ENCODE measurements around the gene TSPAN2.

TSPAN2 gene

DNA sequence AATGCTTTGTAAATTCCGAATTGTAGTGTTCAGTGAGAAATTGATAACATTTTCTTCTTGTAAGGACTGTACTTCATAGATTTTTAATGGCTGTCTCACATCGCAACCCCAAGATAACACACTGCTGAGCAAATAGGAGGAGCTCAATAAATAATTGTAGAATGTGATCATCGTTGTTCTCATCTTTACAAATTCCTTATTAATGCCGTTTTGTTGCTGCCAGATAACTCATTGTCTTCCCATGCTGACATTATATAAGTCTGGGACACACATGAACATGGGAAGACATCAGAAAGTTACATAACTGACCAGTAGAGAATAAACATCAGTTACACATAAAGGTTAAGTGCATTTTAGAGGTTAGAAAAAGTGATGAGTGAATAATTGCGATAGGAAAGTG, 46.4 kb upstream of the TSPAN2 start:
- H3K4me1 ChIP-seq (ENCODE audit: insufficient read depth, low read length, poor library complexity, severe bottlenecking), result peaks cover 5% of the 10 kb centered on the region
- no peaks in the 10 kb centered on the region for H3K79me2 ChIP-seq (ENCODE audit: insufficient read depth, low read length)
- H2AFZ ChIP-seq (ENCODE audit: low read length), result no peak overlapping the region
- H4K20me1 ChIP-seq (ENCODE audit: insufficient read depth, low read length, poor library complexity, severe bottlenecking), result no peaks in the 10 kb centered on the region
- H3K9me2 ChIP-seq (replicated peaks; ENCODE audit: low read depth, low read length), result no peaks in the 10 kb centered on the region
- no peaks in the 10 kb centered on the region for H3K36me3 ChIP-seq (ENCODE audit: insufficient read depth, low read length)
- no peak for TF ChIP-seq EZH2phosphoT487 (IDR thresholded peaks at IDR 0.05; ENCODE audit: borderline replicate concordance)
- TF ChIP-seq, protein P1, sequence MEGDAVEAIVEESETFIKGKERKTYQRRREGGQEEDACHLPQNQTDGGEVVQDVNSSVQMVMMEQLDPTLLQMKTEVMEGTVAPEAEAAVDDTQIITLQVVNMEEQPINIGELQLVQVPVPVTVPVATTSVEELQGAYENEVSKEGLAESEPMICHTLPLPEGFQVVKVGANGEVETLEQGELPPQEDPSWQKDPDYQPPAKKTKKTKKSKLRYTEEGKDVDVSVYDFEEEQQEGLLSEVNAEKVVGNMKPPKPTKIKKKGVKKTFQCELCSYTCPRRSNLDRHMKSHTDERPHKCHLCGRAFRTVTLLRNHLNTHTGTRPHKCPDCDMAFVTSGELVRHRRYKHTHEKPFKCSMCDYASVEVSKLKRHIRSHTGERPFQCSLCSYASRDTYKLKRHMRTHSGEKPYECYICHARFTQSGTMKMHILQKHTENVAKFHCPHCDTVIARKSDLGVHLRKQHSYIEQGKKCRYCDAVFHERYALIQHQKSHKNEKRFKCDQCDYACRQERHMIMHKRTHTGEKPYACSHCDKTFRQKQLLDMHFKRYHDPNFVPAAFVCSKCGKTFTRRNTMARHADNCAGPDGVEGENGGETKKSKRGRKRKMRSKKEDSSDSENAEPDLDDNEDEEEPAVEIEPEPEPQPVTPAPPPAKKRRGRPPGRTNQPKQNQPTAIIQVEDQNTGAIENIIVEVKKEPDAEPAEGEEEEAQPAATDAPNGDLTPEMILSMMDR (conservative IDR thresholded peaks at IDR 0.05; ENCODE audit: low read length), result no peak
- H3F3A ChIP-seq (ENCODE audit: low read depth), result no peaks in the 10 kb centered on the region
- H3K27me3 ChIP-seq (ENCODE audit: insufficient read depth, low read length, poor library complexity, severe bottlenecking), result no peaks in the 10 kb centered on the region
- no peak overlapping the region for H3K4me3 ChIP-seq (ENCODE audit: low read length, poor library complexity, severe bottlenecking)
- no peaks in the 10 kb centered on the region for H3K9me3 ChIP-seq (ENCODE audit: insufficient read depth, low read depth, low read length)
- no peak overlapping the region for H3K9ac ChIP-seq (ENCODE audit: low read depth, low read length, poor library complexity, severe bottlenecking)
- H3K4me2 ChIP-seq (ENCODE audit: low read depth, low read length, poor library complexity, severe bottlenecking), result no peak overlapping the region

DNA sequence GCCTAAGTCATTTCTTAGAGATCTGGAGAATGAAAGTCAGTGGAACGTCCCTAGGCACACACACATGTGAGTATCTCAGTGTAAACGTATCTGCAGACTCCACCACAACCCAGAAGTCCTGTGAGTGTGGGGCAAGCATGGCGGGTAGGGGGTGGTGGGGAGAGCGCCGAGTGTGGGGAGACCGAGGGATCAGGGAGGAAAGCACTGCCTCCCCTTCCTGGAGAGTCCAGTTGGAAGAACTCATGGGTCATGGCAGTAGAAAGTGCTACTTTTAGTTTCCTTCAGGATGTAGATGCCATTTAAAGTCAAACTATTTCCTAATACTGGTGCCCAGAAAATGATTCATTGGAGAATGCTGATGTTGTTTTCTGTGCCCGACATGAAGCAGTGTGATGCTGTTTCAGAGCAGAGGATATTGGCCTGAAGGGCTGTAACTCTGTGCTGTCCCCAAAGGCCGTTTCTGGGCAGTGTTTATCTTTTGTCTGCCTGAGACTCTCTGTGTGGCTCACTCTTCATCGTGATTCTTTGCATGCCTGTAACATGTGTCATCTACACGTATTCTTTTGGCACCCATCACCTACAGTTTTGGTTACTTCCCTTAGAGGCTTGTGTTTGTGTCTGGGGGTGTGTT, 45.7 kb upstream of the TSPAN2 start:
- H3K4me2 ChIP-seq (ENCODE audit: low read depth, low read length, poor library complexity, severe bottlenecking), result no peak overlapping the region

DNA sequence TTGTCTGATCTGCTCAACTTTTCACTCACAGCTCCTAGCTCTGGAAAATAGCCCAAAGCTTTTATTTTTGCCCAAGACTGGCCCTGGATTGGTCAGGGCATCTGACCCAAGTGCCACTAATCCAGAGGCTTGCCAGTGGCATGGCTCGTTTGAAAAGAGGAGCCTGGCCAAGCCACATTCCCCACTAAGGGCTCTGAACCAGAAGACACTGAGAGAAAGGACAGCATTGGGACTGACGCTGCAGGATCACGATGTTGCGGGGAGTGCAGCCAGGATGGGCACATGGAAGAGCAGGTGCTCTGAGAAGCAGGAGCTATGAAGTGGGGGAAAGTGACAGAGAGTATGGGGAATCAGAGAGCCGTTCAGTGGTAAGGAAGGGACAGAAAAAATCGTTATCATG, 44.9 kb upstream of the TSPAN2 start:
- H3K4me3 ChIP-seq (ENCODE audit: low read length, poor library complexity, severe bottlenecking), result no peak overlapping the region
- H3K79me2 ChIP-seq (ENCODE audit: insufficient read depth, low read length), result no peaks in the 10 kb centered on the region
- H3K36me3 ChIP-seq (ENCODE audit: insufficient read depth, low read length), result no peaks in the 10 kb centered on the region
- no peak overlapping the region for H3K4me2 ChIP-seq (ENCODE audit: low read depth, low read length, poor library complexity, severe bottlenecking)
- no peaks in the 10 kb centered on the region for H3K9me3 ChIP-seq (ENCODE audit: insufficient read depth, low read depth, low read length)
- H3F3A ChIP-seq (ENCODE audit: low read depth), result no peaks in the 10 kb centered on the region
- H4K20me1 ChIP-seq (ENCODE audit: insufficient read depth, low read length, poor library complexity, severe bottlenecking), result no peaks in the 10 kb centered on the region
- no peaks in the 10 kb centered on the region for H3K27me3 ChIP-seq (ENCODE audit: insufficient read depth, low read length, poor library complexity, severe bottlenecking)
- no peak for TF ChIP-seq EZH2phosphoT487 (IDR thresholded peaks at IDR 0.05; ENCODE audit: borderline replicate concordance)
- TF ChIP-seq, protein P1 (conservative IDR thresholded peaks at IDR 0.05; ENCODE audit: low read length), result no peak
- H3K9ac ChIP-seq (ENCODE audit: low read depth, low read length, poor library complexity, severe bottlenecking), result no peak overlapping the region
- no peak overlapping the region for H2AFZ ChIP-seq (ENCODE audit: low read length)
- H3K9me2 ChIP-seq (replicated peaks; ENCODE audit: low read depth, low read length), result no peaks in the 10 kb centered on the region
- peaks cover 3% of the 10 kb centered on the region for H3K4me1 ChIP-seq (ENCODE audit: insufficient read depth, low read length, poor library complexity, severe bottlenecking)

More for the DNA sequence above, 45.7 kb upstream of the TSPAN2 start:
- H3K4me1 ChIP-seq (ENCODE audit: insufficient read depth, low read length, poor library complexity, severe bottlenecking), result peaks cover 5% of the 10 kb centered on the region
- H3K9ac ChIP-seq (ENCODE audit: low read depth, low read length, poor library complexity, severe bottlenecking), result no peak overlapping the region
- H3K9me3 ChIP-seq (ENCODE audit: insufficient read depth, low read depth, low read length), result no peaks in the 10 kb centered on the region
- no peaks in the 10 kb centered on the region for H3K36me3 ChIP-seq (ENCODE audit: insufficient read depth, low read length)
- no peaks in the 10 kb centered on the region for H4K20me1 ChIP-seq (ENCODE audit: insufficient read depth, low read length, poor library complexity, severe bottlenecking)
- no peaks in the 10 kb centered on the region for H3K27me3 ChIP-seq (ENCODE audit: insufficient read depth, low read length, poor library complexity, severe bottlenecking)
- no peaks in the 10 kb centered on the region for H3K79me2 ChIP-seq (ENCODE audit: insufficient read depth, low read length)
- no peak overlapping the region for H3K4me3 ChIP-seq (ENCODE audit: low read length, poor library complexity, severe bottlenecking)
- no peaks in the 10 kb centered on the region for H3F3A ChIP-seq (ENCODE audit: low read depth)
- TF ChIP-seq, protein P1 (conservative IDR thresholded peaks at IDR 0.05; ENCODE audit: low read length), result no peak
- TF ChIP-seq EZH2phosphoT487 (IDR thresholded peaks at IDR 0.05; ENCODE audit: borderline replicate concordance), result no peak
- no peaks in the 10 kb centered on the region for H3K9me2 ChIP-seq (replicated peaks; ENCODE audit: low read depth, low read length)
- H2AFZ ChIP-seq (ENCODE audit: low read length), result no peak overlapping the region
